ENCODE measurements around the gene FREY1.

Gene FREY1

DNA sequence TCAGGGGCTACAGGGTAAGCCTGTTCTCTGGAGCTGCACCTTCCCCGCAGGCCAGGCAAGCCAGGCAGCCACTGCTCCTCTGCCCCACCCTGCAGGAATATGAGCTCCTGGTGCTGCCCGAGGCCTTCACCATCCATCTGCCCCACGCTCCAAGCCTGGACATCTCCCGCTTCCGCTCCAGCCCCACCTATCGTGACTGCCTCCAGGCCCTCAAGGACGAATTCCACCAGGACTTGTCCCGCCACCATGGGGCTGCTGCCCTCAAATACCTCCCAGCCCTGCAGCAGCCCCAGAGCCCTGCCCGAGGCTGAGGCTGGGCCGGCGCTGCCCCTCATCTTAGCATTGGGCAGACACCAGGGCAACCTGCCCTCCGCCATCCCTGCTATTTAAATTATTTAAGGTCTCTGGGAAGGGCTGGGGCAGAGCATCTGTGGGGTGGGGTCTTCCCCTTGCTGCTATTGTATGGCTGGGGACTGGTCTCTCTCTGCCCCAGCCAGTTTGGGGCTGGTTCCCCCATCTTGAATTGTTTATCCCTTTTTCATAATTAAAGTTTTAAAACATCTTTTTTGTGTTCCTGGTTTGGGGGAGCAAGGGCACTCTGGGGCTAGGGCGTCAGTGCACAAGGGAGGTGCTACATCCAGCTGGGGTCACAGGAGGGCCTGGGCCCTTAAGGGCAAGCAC lies 21.6 kb upstream of the FREY1 start:
- DNase-seq (ENCODE audit: low read depth in 2 of 2) = no peak

DNA sequence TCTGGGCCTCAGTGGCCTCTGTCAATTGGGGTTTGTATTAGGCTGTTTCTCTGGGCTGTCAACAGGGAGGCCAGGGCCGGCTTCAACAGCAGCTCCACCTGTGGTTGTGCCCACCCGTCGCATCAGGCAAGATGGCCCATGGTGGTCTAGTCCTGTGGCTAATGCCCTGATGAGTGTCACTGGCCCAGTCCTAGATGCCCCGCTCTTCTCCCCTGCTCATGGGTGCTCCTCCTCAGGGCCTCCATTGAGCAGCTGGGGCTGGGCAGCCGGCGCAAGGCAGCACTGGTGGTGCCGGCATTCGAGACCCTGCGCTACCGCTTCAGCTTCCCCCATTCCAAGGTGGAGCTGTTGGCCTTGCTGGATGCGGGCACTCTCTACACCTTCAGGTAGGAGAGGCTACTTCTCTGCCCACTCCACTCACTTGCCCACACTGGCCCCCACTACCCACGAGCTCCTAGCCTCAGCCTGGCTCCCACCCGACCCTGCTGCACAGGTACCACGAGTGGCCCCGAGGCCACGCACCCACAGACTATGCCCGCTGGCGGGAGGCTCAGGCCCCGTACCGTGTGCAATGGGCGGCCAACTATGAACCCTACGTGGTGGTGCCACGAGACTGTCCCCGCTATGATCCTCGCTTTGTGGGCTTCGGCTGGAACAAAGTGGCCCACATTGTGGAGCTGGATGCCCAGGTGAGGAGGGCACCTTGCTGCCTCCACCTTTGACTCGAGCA lies 20.8 kb upstream of the FREY1 start:
- no peak for DNase-seq (ENCODE audit: low read depth in 2 of 2)

DNA sequence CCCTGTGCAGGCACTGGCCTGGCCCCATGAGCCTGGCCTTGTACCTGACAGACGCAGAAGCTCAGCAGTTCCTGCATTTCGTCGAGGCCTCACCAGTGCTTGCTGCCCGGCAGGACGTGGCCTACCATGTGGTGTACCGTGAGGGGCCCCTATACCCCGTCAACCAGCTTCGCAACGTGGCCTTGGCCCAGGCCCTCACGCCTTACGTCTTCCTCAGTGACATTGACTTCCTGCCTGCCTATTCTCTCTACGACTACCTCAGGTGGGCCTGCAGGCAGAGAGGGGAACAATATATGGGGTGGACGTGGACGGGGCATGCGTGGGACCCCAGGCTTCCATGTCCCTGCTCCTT lies 20.2 kb upstream of the FREY1 start:
- DNase-seq (ENCODE audit: low read depth in 2 of 2) = no peak

DNA sequence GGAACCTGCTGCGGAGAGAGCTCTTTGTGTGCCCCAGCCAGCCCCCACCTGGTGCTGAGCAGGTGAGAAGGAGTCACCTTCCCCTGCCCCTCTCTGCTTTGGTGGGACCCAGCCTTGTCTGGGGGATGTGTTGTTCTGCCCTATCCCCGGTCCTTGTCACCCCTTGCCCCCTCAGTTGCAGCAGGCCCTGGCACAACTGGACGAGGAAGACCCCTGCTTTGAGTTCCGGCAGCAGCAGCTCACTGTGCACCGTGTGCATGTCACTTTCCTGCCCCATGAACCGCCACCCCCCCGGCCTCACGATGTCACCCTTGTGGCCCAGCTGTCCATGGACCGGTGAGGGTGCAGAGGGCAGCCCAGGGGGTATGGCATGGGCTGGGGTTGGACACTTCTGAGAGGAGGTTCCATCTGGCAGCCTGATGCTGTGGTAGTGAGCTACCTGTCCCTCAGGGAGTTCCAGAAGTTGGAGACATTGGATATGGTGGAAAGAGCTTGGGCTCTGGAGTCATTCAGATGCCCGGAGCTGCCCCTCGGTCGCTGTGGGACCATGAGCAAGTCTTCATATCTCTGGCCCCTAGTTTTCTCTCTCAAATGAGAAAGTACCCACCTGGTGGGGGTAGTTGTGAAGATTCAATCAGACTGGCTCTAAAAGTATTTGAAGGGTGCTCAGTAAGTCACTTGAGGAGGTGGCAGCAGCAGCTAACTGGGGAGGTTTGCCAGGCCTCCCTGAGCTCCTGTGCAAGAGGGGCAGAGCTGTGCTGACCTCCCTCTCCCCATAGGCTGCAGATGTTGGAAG lies 19.7 kb upstream of the FREY1 start:
- no peak for DNase-seq (ENCODE audit: low read depth in 2 of 2)

DNA sequence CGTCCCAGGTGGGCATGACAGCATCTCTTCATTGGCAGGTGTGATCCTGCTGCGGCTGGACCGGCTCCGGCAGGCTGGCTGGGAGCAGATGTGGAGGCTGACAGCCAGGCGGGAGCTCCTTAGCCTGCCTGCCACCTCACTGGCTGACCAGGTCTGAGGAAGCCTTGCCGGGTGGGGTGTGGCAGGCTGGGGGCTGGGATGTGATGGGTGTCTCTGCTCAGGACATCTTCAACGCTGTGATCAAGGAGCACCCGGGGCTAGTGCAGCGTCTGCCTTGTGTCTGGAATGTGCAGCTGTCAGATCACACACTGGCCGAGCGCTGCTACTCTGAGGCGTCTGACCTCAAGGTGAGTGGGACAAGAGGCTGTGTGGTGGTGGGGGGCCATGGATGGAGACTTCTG lies 18.9 kb upstream of the FREY1 start:
- no peak for DNase-seq (ENCODE audit: low read depth in 2 of 2)

DNA sequence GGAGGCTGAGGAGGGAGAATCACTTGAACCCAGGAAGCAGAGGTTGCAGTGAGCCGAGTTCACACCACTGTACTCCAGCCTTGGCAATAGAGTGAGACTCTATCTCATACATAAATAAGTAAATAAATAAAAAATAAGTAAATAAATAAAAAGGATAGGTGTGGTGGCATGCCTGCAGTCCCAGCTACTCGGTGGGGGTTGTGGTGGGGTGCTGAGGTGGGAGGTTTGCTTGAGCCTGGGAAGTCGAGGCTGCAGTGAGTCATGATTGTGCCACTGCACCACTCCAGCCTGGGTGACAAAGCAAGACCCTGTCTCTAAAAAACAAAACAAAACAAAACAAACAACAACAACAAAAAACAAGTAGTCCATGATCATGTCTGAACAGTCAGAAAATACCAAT lies 18.5 kb upstream of the FREY1 start:
- DNase-seq (ENCODE audit: low read depth in 2 of 2) = no peak

DNA sequence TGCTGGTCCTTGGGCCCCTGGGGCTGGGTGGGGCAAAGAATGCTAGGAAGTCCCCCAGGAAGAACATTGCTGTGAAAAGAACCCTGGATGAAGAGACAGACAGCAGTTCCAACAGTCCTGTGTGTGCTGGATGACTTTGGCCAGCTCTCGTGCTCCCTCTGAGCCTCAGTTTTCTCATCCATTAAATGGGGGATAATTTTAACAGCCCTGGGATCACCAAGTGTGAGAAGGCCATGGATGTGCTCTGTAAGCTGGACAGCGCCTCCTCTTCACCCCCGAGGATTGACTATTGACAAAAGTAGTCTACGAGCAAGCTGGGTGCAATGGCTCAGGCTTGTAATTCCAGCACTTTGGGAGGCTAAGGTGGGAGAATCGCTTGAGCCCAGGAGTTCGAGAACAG lies 17.9 kb upstream of the FREY1 start:
- no peak for DNase-seq (ENCODE audit: low read depth in 2 of 2)

DNA sequence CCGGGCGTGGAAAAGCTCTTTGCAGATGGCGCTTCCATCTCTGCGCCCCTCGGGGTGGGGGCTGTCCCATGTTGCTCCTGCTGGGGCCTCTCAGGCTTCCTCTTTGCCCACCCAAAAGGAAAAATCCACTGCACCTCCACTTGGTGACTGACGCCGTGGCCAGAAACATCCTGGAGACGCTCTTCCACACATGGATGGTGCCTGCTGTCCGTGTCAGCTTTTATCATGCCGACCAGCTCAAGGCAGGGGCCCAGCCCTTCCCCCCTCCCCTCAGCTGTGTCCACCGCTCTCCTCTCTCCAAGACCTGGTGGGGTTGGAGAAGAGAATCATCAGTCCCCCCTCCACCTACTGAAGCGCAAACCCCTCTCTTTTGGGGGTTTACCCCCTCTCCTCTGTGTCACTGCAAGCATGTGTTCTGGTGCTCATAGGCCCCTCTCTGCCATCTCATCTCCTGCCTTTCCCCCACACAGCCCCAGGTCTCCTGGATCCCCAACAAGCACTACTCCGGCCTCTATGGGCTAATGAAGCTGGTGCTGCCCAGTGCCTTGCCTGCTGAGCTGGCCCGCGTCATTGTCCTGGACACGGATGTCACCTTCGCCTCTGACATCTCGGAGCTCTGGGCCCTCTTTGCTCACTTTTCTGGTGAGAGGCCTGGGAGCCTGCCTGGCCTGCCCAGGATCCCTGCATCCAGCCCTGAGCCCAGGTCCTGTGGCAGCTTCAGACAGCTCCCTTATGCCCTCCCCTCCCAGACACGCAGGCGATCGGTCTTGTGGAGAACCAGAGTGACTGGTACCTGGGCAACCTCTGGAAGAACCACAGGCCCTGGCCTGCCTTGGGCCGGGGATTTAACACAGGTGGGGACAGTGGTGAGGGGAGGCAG lies 17.2 kb upstream of the FREY1 start:
- DNase-seq (ENCODE audit: low read depth in 2 of 2) = no peak

DNA sequence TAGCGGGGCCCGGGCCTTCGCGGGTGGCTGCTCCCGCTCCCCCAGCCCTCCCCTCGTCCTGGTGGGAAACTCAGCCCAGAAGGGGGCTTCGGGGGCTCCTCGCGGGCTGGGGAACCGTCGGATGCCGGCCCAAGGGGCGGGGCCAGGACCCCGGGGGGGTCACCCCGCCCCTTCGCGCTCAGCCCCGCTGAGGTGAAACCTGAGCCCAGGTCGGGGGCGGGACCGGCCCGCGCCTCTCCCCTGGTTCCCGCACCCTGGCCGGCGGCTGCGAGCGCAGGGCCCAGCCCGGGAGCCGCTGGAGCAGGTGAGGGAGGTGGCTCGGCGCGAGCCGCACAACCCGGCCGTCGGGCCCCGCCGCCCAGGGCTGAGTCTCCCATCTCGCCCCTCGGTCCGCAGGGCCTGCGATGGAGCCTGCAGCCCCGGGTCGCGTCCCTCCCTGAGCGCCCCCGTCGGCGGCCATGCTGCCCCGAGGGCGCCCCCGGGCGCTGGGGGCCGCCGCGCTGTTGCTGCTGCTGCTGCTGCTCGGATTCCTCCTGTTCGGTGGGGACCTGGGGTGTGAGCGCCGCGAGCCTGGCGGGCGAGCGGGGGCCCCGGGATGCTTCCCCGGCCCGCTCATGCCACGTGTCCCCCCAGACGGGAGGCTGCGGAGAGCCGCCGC lies 15.5 kb upstream of the FREY1 start, which contains the start of gene LARGE2:
Gene LARGE2, plus strand, starts transcription at position 232 of the 658 bp plus-strand sequence. Its CDS starts 227 bp downstream, at position 459.
- no peak for DNase-seq (ENCODE audit: low read depth in 2 of 2)

DNA sequence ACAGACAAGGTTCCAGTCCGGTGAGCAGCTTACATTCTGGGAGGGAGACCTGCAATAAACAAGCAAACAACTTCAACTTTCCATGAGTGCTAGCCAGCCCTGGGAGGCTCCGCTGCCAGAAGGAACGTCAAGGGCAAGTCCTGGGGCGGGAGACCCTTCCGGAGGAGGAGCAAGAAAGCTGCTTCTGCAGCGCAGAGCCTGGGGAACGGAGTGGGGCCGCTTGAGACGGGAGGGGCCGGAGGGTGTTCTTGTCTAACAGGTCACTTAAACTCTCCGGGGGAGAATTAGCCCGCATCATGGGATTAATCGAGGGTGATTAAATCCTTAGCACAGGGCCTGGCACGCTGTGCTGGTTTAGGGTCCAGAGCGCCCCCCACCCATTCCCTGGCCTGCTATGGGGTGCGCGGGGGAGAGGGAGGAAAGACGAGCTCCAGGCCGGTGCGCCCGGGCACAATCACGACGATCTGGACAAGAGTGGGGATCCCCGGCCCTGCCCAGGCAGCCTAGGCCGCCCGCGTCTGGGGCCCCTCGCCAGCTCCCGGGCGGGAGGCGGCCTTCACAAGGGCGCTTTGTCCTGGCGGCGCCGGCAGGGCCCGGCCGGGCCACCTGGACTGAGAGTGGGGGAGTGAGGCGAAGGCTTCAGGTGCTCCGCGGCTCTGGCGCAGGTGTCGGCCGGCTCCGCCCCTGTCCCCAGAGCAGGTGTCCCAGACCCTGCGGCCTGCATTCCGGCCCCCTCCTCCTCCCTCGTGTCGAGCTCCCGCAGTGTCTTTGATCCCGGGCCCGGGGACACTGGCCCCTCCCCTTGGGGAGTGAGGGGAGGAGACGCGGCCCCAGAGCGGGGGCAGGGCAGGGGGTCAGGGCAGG lies 14.7 kb upstream of the FREY1 start:
- DNase-seq (ENCODE audit: low read depth in 2 of 2) = no peak

DNA sequence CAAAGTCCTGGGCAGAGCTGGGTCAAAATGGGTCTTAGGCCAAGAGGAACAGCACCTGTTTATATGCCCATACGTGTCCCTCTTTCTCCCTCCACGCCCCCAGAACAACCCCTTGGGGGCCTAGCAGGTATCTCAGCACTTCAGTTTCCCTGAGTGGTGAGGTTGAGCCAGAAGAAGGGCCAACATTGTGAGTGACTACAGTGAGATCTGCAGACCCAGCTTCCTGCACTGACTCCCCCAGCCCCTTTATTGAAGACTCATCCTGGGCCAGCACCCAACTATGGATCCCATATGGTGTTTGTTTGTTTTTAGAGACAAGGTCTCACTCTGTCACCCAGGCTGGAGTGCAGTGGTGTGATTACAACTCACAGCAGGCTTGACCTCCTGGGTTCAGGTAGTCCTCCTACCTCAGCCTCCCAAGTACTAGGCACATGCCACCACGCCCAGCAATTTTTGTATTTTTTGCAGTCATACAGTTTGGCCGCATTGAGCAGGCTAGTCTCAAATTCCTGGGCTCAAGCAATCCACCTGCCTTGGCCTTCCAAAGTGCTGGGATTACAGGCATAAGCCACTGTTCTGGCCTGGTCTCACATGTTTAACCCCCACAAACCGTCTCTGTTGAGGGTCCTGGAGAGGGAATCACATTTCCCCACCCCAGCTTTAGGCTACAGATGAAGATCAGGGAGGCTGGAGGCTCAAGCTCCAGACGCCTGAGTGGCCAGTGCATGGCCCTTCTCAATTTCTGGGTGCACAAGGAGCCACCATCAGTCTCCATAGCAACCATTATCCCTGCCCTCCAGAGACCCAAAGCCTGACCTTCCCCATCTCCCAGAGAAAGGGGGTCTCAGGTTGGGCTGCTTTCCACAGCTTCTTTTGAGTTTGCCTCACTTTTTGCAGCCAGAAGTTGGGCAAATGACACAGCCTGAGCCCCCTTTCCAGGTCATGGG lies 13.7 kb upstream of the FREY1 start:
- DNase-seq (ENCODE audit: low read depth in 2 of 2) = no peak

DNA sequence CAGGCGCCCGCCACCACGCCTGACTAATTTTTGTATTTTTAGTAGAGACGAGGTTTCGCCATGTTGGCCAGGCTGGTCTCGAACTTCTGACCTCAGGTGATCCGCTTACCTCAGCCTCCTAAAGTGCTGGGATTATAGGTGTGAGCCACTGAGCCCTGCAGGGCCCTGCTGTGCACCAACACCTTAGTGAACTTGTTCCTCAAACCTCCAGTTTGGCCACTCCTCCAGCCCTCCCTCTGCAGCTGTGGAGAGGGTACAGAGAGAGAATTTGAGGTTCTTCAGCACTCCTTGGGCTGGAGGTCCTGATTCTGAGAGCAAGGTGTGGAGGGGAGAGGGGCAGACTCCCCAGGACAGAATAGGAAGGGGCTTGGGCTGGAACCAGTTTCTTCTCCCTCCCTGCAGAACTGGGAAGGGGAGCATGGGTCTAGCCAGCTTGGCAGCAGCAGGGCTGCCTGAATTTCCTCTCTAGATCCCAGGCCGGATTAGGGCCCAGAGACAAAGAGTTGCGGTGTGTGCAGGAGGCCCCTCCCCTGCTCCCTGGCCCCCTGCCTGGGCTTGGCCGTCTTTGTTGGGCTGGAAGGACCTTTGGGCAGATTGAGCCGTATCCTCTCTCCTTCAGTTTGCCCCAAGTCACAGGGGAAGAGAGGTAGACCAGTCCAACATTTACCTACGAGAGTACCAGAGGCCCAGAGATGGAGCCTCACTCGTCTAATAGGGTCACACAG lies 12.9 kb upstream of the FREY1 start:
- DNase-seq (ENCODE audit: low read depth in 2 of 2) = no peak

DNA sequence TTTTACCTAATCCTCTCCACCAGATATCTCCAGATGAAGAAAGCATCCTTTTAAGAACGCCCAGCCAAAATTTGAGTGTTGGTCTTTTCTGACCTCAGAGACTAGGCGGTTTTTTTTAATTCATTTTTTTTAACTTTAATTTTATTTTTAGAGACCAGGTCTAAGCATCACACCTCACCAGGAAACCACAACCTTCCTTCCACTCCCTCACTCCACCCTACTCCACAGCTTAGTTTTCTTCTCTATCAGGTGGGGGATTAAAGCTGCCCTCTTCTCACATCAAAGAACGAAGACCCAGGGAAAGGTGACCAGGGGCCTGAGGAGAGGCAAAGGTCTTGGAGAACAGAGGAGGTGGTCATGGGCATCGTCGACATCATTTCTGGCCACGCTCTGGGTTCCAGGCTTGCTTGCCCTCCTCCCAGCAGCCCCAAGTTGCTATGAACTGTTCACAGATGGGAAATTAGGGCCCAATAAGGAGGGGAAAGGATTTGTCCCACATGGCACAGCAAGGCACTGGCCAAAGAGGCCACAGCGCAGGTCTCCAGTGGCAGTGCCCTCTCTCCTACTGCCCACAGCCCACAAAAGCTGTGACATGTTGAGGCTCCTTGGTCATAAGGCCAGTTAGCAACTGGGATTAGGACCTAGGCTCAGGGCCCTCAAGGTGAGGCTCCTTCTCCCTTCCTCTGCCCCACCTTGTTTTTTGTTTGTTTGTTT lies 12.0 kb upstream of the FREY1 start:
- no peak for DNase-seq (ENCODE audit: low read depth in 2 of 2)

DNA sequence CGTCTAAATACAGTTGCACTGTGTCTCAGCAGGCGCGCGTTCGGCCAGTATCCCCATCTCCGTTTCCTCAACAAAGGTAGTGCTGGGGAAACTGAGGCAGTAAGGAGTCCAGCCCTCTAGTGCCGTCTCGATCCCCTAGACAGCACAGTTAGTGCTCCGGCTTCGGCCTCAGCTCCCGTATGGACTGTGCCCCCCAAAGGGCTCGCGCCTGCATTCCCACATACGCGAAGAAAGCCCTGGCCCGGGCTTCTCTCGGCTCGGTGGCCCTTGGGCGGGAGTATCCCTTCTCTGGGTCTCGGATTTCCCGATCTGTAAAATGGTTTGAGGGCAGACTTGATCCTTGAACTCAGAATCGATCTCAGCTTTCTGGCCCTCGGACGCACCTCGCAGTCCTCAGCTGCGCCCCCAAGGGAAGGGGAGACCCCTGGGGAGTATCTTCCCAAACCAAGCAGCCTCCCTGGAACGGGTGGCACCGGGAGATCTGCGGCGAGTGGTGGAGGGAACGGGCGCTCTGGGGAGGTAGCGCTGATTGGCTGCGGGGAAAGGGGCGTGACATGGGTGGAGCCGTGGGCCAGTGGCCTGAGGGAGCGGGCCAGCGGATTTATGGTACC lies 11.4 kb upstream of the FREY1 start:
- DNase-seq (ENCODE audit: low read depth in 2 of 2) = peak in 1 of 2 donors; percentile 32

DNA sequence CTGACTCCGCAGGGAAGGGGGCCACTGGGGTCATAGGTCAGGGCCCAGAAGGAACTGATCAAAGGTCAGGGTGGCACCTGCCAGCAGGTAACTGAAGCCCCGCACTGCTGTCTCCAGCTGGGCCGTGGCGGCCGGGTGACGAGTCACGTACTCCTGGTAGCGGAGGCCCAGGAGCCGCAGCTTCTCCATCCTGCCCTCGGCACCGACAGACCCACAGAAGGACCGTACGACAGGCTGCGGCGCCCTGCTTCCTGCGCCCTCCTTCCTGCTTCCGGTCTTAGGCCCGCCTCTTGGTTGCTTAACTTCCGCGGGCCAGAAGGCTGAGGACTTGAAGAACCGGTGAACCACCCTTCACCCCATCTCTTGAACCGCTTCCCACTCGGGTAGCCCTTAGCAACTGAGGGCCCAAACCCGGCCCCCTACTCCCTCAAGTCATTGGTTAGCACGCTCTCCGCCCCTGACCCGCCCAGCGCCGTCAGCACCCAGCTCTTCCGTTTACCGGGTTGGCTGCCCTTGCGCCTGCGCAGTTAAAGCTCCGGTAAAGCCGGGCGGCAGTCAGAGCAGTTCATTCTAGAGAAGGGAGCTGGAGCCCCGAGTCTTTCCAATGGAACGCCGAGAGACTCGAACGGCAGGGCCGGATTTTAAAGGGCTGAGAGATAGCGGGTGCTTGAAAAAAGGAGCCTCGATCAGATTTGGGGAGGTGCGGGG lies 10.7 kb upstream of the FREY1 start, which contains the start of gene PEX16:
Gene PEX16, minus strand, starts transcription at position 255 of the 708 bp plus-strand sequence. Its CDS starts 66 bp downstream, at position 189.
- peak; percentile 82 to 93 for DNase-seq (ENCODE audit: low read depth in 2 of 2)

DNA sequence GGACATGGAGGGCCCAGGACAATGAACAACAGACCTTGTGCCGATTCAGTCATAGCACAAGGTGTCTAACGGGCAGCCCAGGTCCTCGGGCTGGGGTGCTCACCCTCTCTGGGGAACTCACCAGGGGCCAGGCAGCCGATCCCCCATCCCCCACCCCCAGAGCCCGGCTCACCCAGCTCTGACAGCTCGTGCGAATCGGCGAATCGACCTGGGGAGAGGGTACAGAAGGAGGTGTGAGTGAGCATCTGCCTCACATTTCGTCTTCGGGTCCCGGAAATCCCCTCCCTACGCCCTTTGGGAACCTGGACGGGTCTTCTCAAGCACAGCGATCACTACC lies 10.2 kb upstream of the FREY1 start:
- no peak for DNase-seq (ENCODE audit: low read depth in 2 of 2)

DNA sequence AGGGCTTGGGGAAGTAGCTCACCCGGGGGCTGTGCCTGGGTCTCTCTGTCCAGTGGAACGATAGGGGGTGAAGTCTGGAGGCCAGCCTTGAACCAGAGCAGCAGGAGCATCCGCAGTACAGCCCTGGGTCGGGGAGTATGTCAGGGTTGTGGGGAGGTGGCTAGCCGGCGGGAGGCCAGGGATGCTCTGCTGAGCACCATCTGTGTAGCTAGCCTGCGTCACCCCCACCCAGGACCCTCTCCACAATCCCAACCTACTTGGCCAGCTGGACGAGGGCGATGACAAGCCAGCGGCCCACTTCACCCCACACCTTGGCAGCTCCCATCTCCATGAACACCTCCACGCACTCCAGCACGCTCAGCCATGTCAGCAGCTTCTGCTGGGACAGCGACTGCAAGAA lies 8.4 kb upstream of the FREY1 start:
- DNase-seq (ENCODE audit: low read depth in 2 of 2) = no peak

All from activated CD8-positive, alpha-beta memory T cell treated with anti-CD3 and anti-CD28 coated beads for 4 hours (primary cell).